ENCODE data around the gene KIAA0232.

DNA sequence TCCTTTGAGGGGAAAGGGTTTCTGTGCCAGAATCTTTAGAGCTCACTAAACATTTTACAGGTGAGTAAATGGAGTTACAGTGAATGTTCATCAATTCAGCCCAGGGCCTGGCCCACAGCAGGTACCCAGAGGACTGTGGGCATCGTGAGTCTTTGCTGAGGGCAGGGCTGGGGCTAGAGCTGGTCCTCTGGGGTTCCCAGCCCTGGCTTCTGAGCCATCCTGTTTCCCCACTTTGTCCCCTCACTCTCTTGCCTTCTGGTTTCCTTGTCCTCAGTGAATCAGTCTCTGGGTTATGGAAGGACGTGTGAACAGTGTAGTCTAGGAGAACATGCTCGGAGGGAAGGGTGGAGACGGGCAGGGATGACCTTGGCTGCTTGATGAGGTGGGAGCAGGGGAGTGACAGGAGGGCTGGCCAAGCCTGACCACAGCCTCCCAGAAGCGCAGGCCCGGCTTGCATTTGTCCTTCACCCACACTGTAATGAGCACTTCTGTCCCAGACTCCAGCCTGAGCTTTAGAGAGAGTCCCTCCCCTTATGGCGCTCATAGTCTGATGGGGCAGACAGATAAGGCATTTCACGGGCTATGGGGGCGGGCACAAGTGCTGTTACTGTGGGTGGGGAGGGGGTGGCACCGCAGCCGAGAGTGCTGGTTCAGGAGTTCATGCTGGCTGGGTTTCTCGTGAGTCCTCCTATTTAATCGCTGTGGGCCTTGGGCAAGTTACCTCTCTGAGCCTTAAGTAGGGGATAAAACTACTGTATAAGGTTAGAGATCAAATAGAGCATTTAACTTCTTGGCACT lies 144.4 kb downstream of the KIAA0232 start:
- TF ChIP-seq, protein P1, sequence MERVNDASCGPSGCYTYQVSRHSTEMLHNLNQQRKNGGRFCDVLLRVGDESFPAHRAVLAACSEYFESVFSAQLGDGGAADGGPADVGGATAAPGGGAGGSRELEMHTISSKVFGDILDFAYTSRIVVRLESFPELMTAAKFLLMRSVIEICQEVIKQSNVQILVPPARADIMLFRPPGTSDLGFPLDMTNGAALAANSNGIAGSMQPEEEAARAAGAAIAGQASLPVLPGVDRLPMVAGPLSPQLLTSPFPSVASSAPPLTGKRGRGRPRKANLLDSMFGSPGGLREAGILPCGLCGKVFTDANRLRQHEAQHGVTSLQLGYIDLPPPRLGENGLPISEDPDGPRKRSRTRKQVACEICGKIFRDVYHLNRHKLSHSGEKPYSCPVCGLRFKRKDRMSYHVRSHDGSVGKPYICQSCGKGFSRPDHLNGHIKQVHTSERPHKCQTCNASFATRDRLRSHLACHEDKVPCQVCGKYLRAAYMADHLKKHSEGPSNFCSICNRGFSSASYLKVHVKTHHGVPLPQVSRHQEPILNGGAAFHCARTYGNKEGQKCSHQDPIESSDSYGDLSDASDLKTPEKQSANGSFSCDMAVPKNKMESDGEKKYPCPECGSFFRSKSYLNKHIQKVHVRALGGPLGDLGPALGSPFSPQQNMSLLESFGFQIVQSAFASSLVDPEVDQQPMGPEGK (CRISPR knock-in tag; IDR thresholded peaks at IDR 0.05; ENCODE audit: borderline replicate concordance): no peak
- TF ChIP-seq ZFP30 (CRISPR knock-in tag; IDR thresholded peaks at IDR 0.05) (no peak), ZFP3 (CRISPR knock-in tag; IDR thresholded peaks at IDR 0.05) (peak; percentile 85)

Data from SK-N-SH treated with all-trans-retinoic acid at 6 μM for 48 hours (cell line).